Parathyroid adenoma (tissue), 2 donors: ENCODE results near the gene TMPRSS11D.

Source experiments
- H2AFZ ChIP-seq: fragments of 300-600 bp; sonication (generic); one replicate; pipeline ENCODE4 v1.7.0; 2017; ENCODE audit warnings: antibody characterized with exemption, mild to moderate bottlenecking
- H3K27ac ChIP-seq: fragments of 300-600 bp; sonication (generic); one replicate; pipeline ENCODE4 v1.7.0; 2017
- H3K27me3 ChIP-seq: fragments of 300-600 bp; sonication (generic); one replicate; pipeline ENCODE4 v1.7.0; 2017; ENCODE audit warnings: low read length; ENCODE audit not compliant: control insufficient read depth, insufficient read depth
- H3K36me3 ChIP-seq: fragments of 300-600 bp; sonication (generic); one replicate; pipeline ENCODE4 v1.7.0; 2017; ENCODE audit warnings: low read length; ENCODE audit not compliant: control insufficient read depth, insufficient read depth
- H3K4me1 ChIP-seq: fragments of 300-600 bp; sonication (generic); one replicate; pipeline ENCODE4 v1.7.0; 2017; ENCODE audit warnings: control low read depth
- H3K4me2 ChIP-seq: fragments of 300-600 bp; sonication (generic); one replicate; pipeline ENCODE4 v1.7.0; 2017; ENCODE audit warnings: low read length
- H3K4me3 ChIP-seq: fragments of 300-600 bp; sonication (generic); one replicate; pipeline ENCODE4 v1.7.0; 2017; ENCODE audit warnings: low read depth, low read length
- H3K79me2 ChIP-seq: fragments of 300-600 bp; sonication (generic); one replicate; pipeline ENCODE4 v1.7.0; 2017; ENCODE audit warnings: control low read depth
- H3K9ac ChIP-seq: fragments of 300-600 bp; sonication (generic); one replicate; pipeline ENCODE4 v1.7.0; 2017; ENCODE audit warnings: mild to moderate bottlenecking
- H3K9me3 ChIP-seq: fragments of 300-600 bp; sonication (generic); one replicate; pipeline ENCODE4 v1.7.0; 2017; ENCODE audit warnings: low read length; ENCODE audit not compliant: control insufficient read depth
- TF ChIP-seq, protein P1 (sequence below): fragments of 300-600 bp; sonication (generic); IDR thresholded peaks from one replicate; pipeline ENCODE4 v1.7.0; 2017; ENCODE audit warnings: antibody characterized with exemption, mild to moderate bottlenecking
- donor health status: primary hyperparathyroidism.

TMPRSS11D gene

DNA sequence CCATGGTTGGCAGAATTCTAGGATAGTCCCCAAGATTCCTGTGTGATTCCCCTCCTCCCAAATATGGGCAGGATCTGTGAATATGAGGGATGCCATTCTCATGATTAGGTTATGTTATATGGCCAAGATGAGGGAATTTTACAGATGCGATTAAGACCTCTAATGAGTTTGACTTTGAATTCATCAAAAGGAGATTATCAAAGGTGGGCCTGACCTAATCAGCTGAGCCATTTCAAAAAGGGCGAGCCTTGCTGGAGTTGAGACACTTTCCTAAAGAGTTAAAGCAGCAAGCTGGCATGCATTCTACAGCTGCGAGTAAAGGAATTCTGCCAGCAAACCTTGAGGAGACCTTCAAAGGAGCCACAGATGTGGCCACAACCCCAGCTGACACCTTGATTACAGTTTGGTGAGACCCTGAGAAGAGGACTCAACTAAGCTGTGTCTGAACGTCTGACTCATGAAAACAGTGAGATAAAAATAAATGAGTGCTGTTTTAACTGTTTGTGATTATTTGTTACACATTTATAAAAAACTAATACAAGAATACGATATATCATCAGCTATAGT is 31.7 kb upstream of the TMPRSS11D start:
- Histone ChIP-seq H3K79me2 (no peaks in the 10 kb centered on the region), H3K36me3 (no peaks in the 10 kb centered on the region), H3K4me3 (no peak overlapping the region), H3K9ac (no peak overlapping the region), H3K9me3 (no peaks in the 10 kb centered on the region), H3K27me3 (no peaks in the 10 kb centered on the region), H2AFZ (no peak overlapping the region), H3K4me1 (no peaks in the 10 kb centered on the region), H3K27ac (no peak overlapping the region), H3K4me2 (no peak overlapping the region)
- TF ChIP-seq, protein P1, sequence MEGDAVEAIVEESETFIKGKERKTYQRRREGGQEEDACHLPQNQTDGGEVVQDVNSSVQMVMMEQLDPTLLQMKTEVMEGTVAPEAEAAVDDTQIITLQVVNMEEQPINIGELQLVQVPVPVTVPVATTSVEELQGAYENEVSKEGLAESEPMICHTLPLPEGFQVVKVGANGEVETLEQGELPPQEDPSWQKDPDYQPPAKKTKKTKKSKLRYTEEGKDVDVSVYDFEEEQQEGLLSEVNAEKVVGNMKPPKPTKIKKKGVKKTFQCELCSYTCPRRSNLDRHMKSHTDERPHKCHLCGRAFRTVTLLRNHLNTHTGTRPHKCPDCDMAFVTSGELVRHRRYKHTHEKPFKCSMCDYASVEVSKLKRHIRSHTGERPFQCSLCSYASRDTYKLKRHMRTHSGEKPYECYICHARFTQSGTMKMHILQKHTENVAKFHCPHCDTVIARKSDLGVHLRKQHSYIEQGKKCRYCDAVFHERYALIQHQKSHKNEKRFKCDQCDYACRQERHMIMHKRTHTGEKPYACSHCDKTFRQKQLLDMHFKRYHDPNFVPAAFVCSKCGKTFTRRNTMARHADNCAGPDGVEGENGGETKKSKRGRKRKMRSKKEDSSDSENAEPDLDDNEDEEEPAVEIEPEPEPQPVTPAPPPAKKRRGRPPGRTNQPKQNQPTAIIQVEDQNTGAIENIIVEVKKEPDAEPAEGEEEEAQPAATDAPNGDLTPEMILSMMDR = no peak

DNA sequence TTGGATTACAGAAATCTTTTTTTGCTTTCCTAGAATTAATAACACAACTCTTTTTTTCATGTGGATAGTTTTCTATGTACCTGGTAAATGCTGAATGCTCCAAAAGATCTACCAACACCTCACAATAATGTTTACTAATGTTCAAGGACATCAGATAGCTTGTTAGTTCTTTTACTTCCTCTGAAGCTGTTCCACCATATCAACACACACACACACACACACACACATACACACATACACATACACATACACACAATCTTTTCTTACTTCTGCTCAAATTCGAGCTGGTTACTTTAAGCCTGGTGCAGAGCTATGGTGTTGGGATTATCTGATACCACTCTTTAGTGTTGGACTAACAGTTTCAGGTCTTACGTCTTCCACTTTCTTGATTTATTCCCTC is 28.3 kb upstream of the TMPRSS11D start:
- no peak overlapping the region for H3K27ac ChIP-seq
- TF ChIP-seq, protein P1 = no peak

DNA sequence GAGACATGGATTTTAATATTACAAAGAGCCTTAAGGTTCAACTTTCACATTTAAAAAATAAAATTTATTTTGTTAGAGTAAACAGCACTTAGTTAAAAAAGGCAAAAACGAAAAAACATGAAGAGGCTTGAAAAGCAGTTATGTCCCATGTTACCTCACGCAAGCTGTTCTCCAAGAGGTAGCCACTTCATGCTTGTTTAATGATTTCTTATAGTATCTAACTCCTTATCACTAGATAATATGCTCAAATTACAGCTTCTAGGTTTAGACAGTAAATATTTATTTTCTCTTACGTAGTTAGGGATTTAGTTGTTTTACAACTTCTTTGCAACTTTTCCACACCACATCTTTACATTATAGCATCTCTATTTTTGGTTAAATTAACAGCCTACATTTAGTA is 27.8 kb upstream of the TMPRSS11D start:
- H2AFZ ChIP-seq = no peak overlapping the region
- H3K79me2 ChIP-seq = no peaks in the 10 kb centered on the region
- no peaks in the 10 kb centered on the region for H3K9me3 ChIP-seq
- H3K27ac ChIP-seq = no peak overlapping the region
- H3K4me1 ChIP-seq = no peaks in the 10 kb centered on the region
- H3K27me3 ChIP-seq = no peaks in the 10 kb centered on the region
- no peaks in the 10 kb centered on the region for H3K36me3 ChIP-seq
- TF ChIP-seq, protein P1 = no peak
- H3K4me2 ChIP-seq = no peak overlapping the region
- no peak overlapping the region for H3K9ac ChIP-seq
- H3K4me3 ChIP-seq = no peak overlapping the region

More for the DNA sequence above, 28.3 kb upstream of the TMPRSS11D start:
- Histone ChIP-seq H3K36me3 (no peaks in the 10 kb centered on the region), H3K4me3 (no peak overlapping the region), H3K9me3 (no peaks in the 10 kb centered on the region), H3K4me2 (no peak overlapping the region), H3K9ac (no peak overlapping the region), H3K4me1 (no peaks in the 10 kb centered on the region), H2AFZ (no peak overlapping the region), H3K79me2 (no peaks in the 10 kb centered on the region), H3K27me3 (no peaks in the 10 kb centered on the region)

DNA sequence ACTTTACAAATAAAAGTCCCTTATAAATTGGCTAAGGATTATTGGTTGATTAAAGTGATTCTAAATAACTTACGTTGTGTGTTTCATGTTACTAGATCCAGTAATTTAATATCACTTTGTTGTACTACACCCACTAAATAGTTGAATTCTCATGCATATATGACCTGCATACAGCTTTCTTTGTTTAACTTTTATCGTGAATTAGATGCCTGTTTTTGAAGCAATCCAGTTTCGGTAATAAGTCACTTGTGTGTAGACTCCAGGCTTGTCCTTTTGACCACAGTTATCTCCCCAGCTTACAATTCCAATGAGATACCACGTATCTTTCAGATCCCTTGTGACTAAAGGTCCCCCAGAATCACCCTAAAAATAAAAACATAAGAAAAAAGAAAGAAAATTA is 27.3 kb upstream of the TMPRSS11D start:
- Histone ChIP-seq H3K4me2 (no peak overlapping the region), H3K4me1 (no peaks in the 10 kb centered on the region), H3K36me3 (no peaks in the 10 kb centered on the region), H3K27ac (no peak overlapping the region), H3K79me2 (no peaks in the 10 kb centered on the region), H3K27me3 (no peaks in the 10 kb centered on the region), H3K9ac (no peak overlapping the region), H3K9me3 (no peaks in the 10 kb centered on the region), H2AFZ (no peak overlapping the region), H3K4me3 (no peak overlapping the region)
- TF ChIP-seq, protein P1 = no peak

DNA sequence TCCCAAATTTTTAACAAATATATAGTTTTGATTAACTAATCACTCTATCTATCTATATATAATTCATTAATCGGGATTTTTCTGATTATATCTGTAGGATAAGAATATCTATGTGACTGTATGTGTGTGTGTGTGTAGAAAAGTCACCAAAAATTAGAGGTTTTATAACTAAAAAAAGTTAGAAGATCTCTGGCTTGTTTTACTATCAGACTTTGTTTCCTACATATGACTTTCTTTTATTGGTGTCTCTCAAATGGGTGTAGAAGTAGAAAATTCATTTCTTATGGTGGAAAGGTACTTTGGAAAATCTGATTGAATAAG is 26.7 kb upstream of the TMPRSS11D start:
- no peaks in the 10 kb centered on the region for H3K4me1 ChIP-seq
- no peaks in the 10 kb centered on the region for H3K9me3 ChIP-seq
- TF ChIP-seq, protein P1 = no peak
- H3K4me3 ChIP-seq = no peak overlapping the region
- no peak overlapping the region for H3K9ac ChIP-seq
- H3K36me3 ChIP-seq = no peaks in the 10 kb centered on the region
- no peak overlapping the region for H2AFZ ChIP-seq
- no peaks in the 10 kb centered on the region for H3K79me2 ChIP-seq
- H3K27ac ChIP-seq = no peak overlapping the region
- no peak overlapping the region for H3K4me2 ChIP-seq
- no peaks in the 10 kb centered on the region for H3K27me3 ChIP-seq
